K562 (cell line): ENCODE results near the gene PAH. TPM values are rescaled to one million over a fixed set of nuclear protein-coding genes. Genes with fewer than 3 reads are reported as not detected.

Experiments
- ATAC-seq: fragments of 200-7000 bp; cut with Tn5 transposase; 3 replicates; pipeline ENCODE4 v1.9.1; 2020; ENCODE audit warnings: moderate library complexity
- BruUV-seq: library from RNA; stranded (reverse); fragments of 400-500 nt; replicated peaks from 2 replicates; lab custom pipeline; 2021; lab: Mats Ljungman, UMichigan
- CTCF ChIA-PET: fragments of 300-600 bp; formaldehyde crosslinking; extraction: SDS; loops from one replicate; lab custom pipeline; 2021; ENCODE audit warnings: low intra/inter-chr PET ratio; lab: Yijun Ruan, JAX
- POLR2A ChIA-PET: fragments of 300-600, 350-650 bp; sonication (Branson Sonifier 250); formaldehyde crosslinking; extraction: SDS; loops from one replicate; lab custom pipeline; 2021; ENCODE audit warnings: antibody characterized with exemption, inconsistent platforms; lab: Yijun Ruan, JAX
- DNase-seq, 4 experiments: peaks; one replicate each; pipeline versions ENCODE4 v3.0.0 to v3.0.0-alpha.2; 2011 to 2018; ENCODE audit warnings: low spot score in 3 of 4, mixed read lengths in 3 of 4; ENCODE audit errors: extremely low read depth in 1 of 4
- FAIRE-seq: peaks from 2 replicates; lab custom pipeline; 2011; peaks lifted over from hg19 to GRCh38; lab: Jason Lieb, UNC
- H2AFZ ChIP-seq: 2 replicates; pipeline ENCODE4 v1.6.0; 2011; ENCODE audit warnings: low read depth, low read length, control low read depth, inconsistent platforms
- H3K27ac ChIP-seq: fragments of 200-600 bp; 3 replicates; pipeline ENCODE4 v1.8.0; 2011; ENCODE audit warnings: low read depth, mild to moderate bottlenecking, control low read depth, inconsistent platforms, low read length, moderate library complexity, mixed read lengths; ENCODE audit errors: extremely low read depth
- H3K27me3 ChIP-seq, 2 experiments: fragments of 300-600 bp in 1 of 2; 2 replicates in 1 of 2; 3 replicates in 1 of 2; pipeline versions ENCODE4 v1.6.0 to v1.8.0; 2011; ENCODE audit warnings: inconsistent platforms in 2 of 2, low read length in 2 of 2, mild to moderate bottlenecking in 1 of 2, mixed read lengths in 1 of 2, moderate library complexity in 1 of 2; ENCODE audit not compliant: control insufficient read depth in 2 of 2, insufficient read depth in 2 of 2
- H3K36me3 ChIP-seq: fragments of 300-600 bp; 3 replicates; pipeline ENCODE4 v1.8.0; 2011; ENCODE audit warnings: mild to moderate bottlenecking, low read length, inconsistent platforms; ENCODE audit not compliant: control insufficient read depth, insufficient read depth
- H3K4me1 ChIP-seq, 2 experiments: fragments of 200-600 bp in 1 of 2; replicated peaks in 1 of 2; 2 replicates in 1 of 2; 3 replicates in 1 of 2; pipeline versions ENCODE4 v1.5.1 to v1.8.0; 2011; ENCODE audit warnings: inconsistent platforms in 2 of 2, low read length in 2 of 2, mild to moderate bottlenecking in 1 of 2, mixed read lengths in 1 of 2, moderate library complexity in 1 of 2; ENCODE audit not compliant: control insufficient read depth in 2 of 2, insufficient read depth in 2 of 2
- H3K4me2 ChIP-seq: 2 replicates; pipeline ENCODE4 v1.6.1; 2011; ENCODE audit warnings: low read length, control low read depth, inconsistent platforms, mixed read lengths; ENCODE audit not compliant: insufficient read depth
- H3K4me3 ChIP-seq: fragments of 200-600 bp; sonication (generic), shearing (Covaris generic); 2 replicates; pipeline ENCODE4 v1.5.1; 2016; ENCODE audit warnings: control low read depth, inconsistent platforms
- H3K79me2 ChIP-seq: fragments of 200-600 bp; 3 replicates; pipeline ENCODE4 v1.8.0; 2011; ENCODE audit warnings: low read length, inconsistent platforms; ENCODE audit not compliant: control insufficient read depth, insufficient read depth
- H3K9ac ChIP-seq, 2 experiments: 2 replicates each; pipeline versions ENCODE4 v1.6.0 to v1.6.1; 2011; ENCODE audit warnings: low read depth in 2 of 2, low read length in 2 of 2, control low read depth in 1 of 2, inconsistent platforms in 1 of 2, mild to moderate bottlenecking in 1 of 2, mixed read lengths in 1 of 2; ENCODE audit not compliant: insufficient read depth in 1 of 2
- H3K9me1 ChIP-seq: one replicate; pipeline ENCODE4 v1.6.0; 2011; ENCODE audit warnings: inconsistent platforms, mild to moderate bottlenecking, low read length, moderate library complexity; ENCODE audit not compliant: control insufficient read depth, insufficient read depth
- H3K9me3 ChIP-seq: replicated peaks from 2 replicates; pipeline ENCODE4 v1.5.1; 2011; ENCODE audit warnings: low read depth, low read length, inconsistent platforms; ENCODE audit not compliant: control insufficient read depth, insufficient read depth
- H4K20me1 ChIP-seq: replicated peaks from 2 replicates; pipeline ENCODE4 v1.6.1; 2011; ENCODE audit warnings: low read length, inconsistent platforms, mixed read lengths; ENCODE audit not compliant: control insufficient read depth, insufficient read depth
- CREM ChIP-seq: IDR thresholded peaks from 2 replicates; pipeline ENCODE4 v1.6.1; 2014; ENCODE audit warnings: antibody characterized with exemption, low read depth
- EHMT2 ChIP-seq: fragments of 450-650 bp; IDR thresholded peaks from 2 replicates; pipeline ENCODE4 v1.6.1; 2018; ENCODE audit warnings: antibody characterized with exemption
- POLR2AphosphoS2 ChIP-seq: IDR thresholded peaks from 2 replicates; pipeline ENCODE4 v1.6.1; 2012; ENCODE audit warnings: low read length, improper control_type of control experiment
- PTTG1 ChIP-seq: fragments of 450-650 bp; IDR thresholded peaks from 2 replicates; pipeline ENCODE4 v1.6.1; 2016; ENCODE audit warnings: low read depth, mild to moderate bottlenecking, missing genetic modification characterization, missing compliant biosample characterization
- SIN3A ChIP-seq, 2 experiments: fragments of 150-350 bp in 1 of 2; IDR thresholded peaks; 2 replicates each; pipeline ENCODE4 v1.6.1; 2011 to 2016; ENCODE audit warnings: borderline replicate concordance in 2 of 2, low read depth in 2 of 2, low read length in 2 of 2, mild to moderate bottlenecking in 2 of 2, moderate library complexity in 2 of 2; ENCODE audit not compliant: control insufficient read depth in 1 of 2
- ZNF124 ChIP-seq: sonication (generic); formaldehyde crosslinking; IDR thresholded peaks from 2 replicates; pipeline ENCODE4 v1.8.1; 2022; ENCODE audit warnings: missing genetic modification reagents
- WGBS: fragments of 100-300 bp; shearing (Covaris generic); methylation state at CpG from one replicate; pipeline ENCODE4 v1.1.6; 2016; ENCODE audit warnings: low coverage, mixed read lengths; ENCODE audit not compliant: insufficient coverage; ENCODE audit errors: missing lambda C conversion rate; 5-methylcytosine and 5-hydroxymethylcytosine counted together
- in situ Hi-C: fragments of 300-500 bp; cut with MboI; formaldehyde crosslinking; loops from 4 replicates; pipeline ENCODE4 v1.15.0; 2018; ENCODE audit warnings: inconsistent platforms, mixed read lengths
- intact Hi-C: fragments of 100-400 bp; cut with micrococcal nuclease; formaldehyde crosslinking; loops from 2 replicates; pipeline ENCODE4 v1.14.2; 2022
- polyA plus RNA-seq, 8 experiments: library from polyadenylated mRNA; depleted of rRNA in 4 of 8; stranded (reverse) in 5 of 8; unstranded in 3 of 8; fragments of >200 nt; fragmentation: Nextera tagmentation in 2 of 8; fragmentation: Illumina TruSeq in 1 of 8; extraction: Ambion mirVana in 2 of 8; extraction: Trizol in 1 of 8; gene quantifications; 2 replicates each; pipeline versions ENCODE4 v1.2.1 to v1.2.3, GENCODE V29; 2011 to 2014; ENCODE audit warnings: inconsistent platforms in 1 of 8, missing spikeins in 1 of 8
- total RNA-seq, 7 experiments: library from RNA; depleted of rRNA in 6 of 7; stranded (reverse); fragments of >200 nt in 6 of 7; fragmentation: Illumina TruSeq in 2 of 7; extraction: Trizol in 2 of 7; gene quantifications; 2 replicates each; pipeline versions ENCODE4 v1.2.1 to v1.2.3, GENCODE V29; 2011 to 2021; ENCODE audit warnings: low replicate concordance in 1 of 7
- TF ChIP-seq, protein P1 (sequence below), 2 experiments: fragments of 450-650 bp; formaldehyde crosslinking in 1 of 2; IDR thresholded peaks; 2 replicates each; pipeline versions ENCODE4 v1.4.0 to v1.6.1; 2014 to 2020; ENCODE audit warnings: mild to moderate bottlenecking in 2 of 2, borderline replicate concordance in 1 of 2, low read depth in 1 of 2
- TF ChIP-seq, protein P2 (sequence below): sonication (generic); formaldehyde crosslinking; IDR thresholded peaks from 2 replicates; pipeline ENCODE4 v1.5.0; 2020; ENCODE audit warnings: missing genetic modification reagents
- TF ChIP-seq, protein P3 (sequence below): sonication (generic); formaldehyde crosslinking; IDR thresholded peaks from 2 replicates; pipeline ENCODE4 v1.8.0; 2022; ENCODE audit warnings: mild to moderate bottlenecking, low read depth, missing genetic modification reagents

PAH gene
- total and polyA plus RNA-seq, 9 of the 15 experiments (the other 6 are each of a cell fraction or from before 2014, with no cell fraction given) = 0.13 to 0.75 (median 0.69) TPM; not detected in 6

DNA sequence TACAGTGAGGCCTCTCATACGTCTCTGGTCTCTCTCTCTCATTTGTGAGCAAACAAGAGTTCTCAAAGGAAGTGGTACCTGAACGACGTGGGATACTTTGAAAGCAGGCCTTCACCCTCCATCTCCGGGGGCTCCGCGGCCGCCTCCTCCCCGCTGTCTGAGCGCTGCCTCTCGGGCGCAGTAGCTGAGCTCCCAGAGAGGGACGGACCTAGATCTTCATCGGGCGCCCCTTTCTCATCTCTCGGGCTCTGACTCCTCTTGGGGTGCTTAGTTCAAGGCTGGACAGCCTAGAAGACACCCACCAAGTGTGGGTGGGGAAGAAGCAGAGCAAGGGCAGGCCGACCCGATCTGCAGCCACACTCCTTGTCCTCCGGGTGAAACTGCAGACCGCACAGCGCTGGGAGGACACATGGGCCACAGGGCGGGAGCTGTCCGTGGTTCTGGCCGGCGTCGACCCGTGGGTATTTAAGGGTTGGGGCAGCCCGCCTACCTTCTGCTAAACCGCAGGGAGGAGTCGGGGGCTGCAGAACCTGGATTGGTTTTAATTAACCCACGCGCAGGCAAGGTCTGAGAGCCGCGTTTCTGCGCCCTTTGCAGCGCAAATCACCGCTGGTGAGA, 92.7 kb downstream of the PAH start:
- BruUV-seq = no TSS peak
- ChIA-PET CTCF (no interaction called here), POLR2A (interaction anchor here (0.5 to 0.9 kb wide), 2 partner anchors 12 to 880 kb away, joined by 3 to 4 read pairs; no protein-coding TSS in a partner anchor)
- Histone ChIP-seq H3K4me2 (no peak overlapping the region), H3K4me1 (no peaks in the 10 kb centered on the region), H3K9me3 (no peaks in the 10 kb centered on the region), H3K9me1 (no peaks in the 10 kb centered on the region), H3K36me3 (no peaks in the 10 kb centered on the region), H3K27me3 (peaks cover 4 to 14% of the 10 kb centered on the region in 2 experiments; a peak in 3 of 5 replicates), H4K20me1 (no peaks in the 10 kb centered on the region; the same call in 1 of the 2 replicates), H3K27ac (no peak overlapping the region), H2AFZ (no peak overlapping the region), H3K4me3 (no peak overlapping the region), H3K9ac (no peak overlapping the region), H3K79me2 (no peaks in the 10 kb centered on the region)
- WGBS = 2% methylated on average over 24 of the region's 36 CpGs
- in situ Hi-C loops (loop anchor here (25.0 kb wide), 1 partner anchor 1412 kb away; the partner anchor contains the start of gene ARL1), intact Hi-C loops (no loop called here)
- peak; percentile 26 to 41 (median 38) for DNase-seq
- FAIRE-seq = no peak
- peak; percentile 90 for ATAC-seq
- TF ChIP-seq, protein P1, sequence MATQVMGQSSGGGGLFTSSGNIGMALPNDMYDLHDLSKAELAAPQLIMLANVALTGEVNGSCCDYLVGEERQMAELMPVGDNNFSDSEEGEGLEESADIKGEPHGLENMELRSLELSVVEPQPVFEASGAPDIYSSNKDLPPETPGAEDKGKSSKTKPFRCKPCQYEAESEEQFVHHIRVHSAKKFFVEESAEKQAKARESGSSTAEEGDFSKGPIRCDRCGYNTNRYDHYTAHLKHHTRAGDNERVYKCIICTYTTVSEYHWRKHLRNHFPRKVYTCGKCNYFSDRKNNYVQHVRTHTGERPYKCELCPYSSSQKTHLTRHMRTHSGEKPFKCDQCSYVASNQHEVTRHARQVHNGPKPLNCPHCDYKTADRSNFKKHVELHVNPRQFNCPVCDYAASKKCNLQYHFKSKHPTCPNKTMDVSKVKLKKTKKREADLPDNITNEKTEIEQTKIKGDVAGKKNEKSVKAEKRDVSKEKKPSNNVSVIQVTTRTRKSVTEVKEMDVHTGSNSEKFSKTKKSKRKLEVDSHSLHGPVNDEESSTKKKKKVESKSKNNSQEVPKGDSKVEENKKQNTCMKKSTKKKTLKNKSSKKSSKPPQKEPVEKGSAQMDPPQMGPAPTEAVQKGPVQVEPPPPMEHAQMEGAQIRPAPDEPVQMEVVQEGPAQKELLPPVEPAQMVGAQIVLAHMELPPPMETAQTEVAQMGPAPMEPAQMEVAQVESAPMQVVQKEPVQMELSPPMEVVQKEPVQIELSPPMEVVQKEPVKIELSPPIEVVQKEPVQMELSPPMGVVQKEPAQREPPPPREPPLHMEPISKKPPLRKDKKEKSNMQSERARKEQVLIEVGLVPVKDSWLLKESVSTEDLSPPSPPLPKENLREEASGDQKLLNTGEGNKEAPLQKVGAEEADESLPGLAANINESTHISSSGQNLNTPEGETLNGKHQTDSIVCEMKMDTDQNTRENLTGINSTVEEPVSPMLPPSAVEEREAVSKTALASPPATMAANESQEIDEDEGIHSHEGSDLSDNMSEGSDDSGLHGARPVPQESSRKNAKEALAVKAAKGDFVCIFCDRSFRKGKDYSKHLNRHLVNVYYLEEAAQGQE (IDR thresholded peaks at IDR 0.05; ENCODE audit: borderline replicate concordance) = peak; percentile 97
- TF ChIP-seq, protein P1 (CRISPR knock-in tag; IDR thresholded peaks at IDR 0.05; ENCODE audit: low read depth) = peak; percentile 94
- TF ChIP-seq ZNF124 (CRISPR knock-in tag) (no peak), PTTG1 (tag) (no peak), EHMT2 (peak; percentile 91), POLR2AphosphoS2 (no peak), SIN3A (IDR thresholded peaks at IDR 0.05; ENCODE audit: borderline replicate concordance in 2 of 2, control insufficient read depth in 1 of 2, low read depth in 2 of 2, low read length in 2 of 2) (peak in 1 of 2 experiments; percentile 72; a peak in 2 of 4 replicates), CREM (0 out of 2 replicates have a peak, but pooled peaks have one; percentile 13)
- TF ChIP-seq, protein P2, sequence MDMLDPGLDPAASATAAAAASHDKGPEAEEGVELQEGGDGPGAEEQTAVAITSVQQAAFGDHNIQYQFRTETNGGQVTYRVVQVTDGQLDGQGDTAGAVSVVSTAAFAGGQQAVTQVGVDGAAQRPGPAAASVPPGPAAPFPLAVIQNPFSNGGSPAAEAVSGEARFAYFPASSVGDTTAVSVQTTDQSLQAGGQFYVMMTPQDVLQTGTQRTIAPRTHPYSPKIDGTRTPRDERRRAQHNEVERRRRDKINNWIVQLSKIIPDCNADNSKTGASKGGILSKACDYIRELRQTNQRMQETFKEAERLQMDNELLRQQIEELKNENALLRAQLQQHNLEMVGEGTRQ (CRISPR knock-in tag) = 0 out of 2 replicates have a peak, but pooled peaks have one; percentile 16
- TF ChIP-seq, protein P3, sequence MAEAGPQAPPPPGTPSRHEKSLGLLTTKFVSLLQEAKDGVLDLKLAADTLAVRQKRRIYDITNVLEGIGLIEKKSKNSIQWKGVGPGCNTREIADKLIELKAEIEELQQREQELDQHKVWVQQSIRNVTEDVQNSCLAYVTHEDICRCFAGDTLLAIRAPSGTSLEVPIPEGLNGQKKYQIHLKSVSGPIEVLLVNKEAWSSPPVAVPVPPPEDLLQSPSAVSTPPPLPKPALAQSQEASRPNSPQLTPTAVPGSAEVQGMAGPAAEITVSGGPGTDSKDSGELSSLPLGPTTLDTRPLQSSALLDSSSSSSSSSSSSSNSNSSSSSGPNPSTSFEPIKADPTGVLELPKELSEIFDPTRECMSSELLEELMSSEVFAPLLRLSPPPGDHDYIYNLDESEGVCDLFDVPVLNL = no peak
